CD4-positive, alpha-beta T cell treated with Interleukin-4 for 1 hour (primary cell): ENCODE results near the gene RBM33.
A peak's percentile ranks its signal among the peaks of the same experiment; 100 is the strongest.

Experiments used
- DNase-seq, 2 donors: peaks; one replicate each; pipeline ENCODE4 v3.0.0-alpha.2; 2020 to 2022

The RBM33 gene

GRCh38 chr7:155800301-155800700, 155.8 kb downstream of the RBM33 start:
- no peak for DNase-seq

- DNase-seq = no peak
Measured at GRCh38 chr7:155800741-155801267, 156.3 kb downstream of the RBM33 start.

- DNase-seq = no peak
Measured at GRCh38 chr7:155802291-155802690, 157.8 kb downstream of the RBM33 start.

- DNase-seq = no peak
Measured at GRCh38 chr7:155802906-155803417, 158.5 kb downstream of the RBM33 start.

GRCh38 chr7:155803418-155804376, 159.2 kb downstream of the RBM33 start:
- no peak for DNase-seq

- no peak for DNase-seq
Measured at GRCh38 chr7:155804431-155804831, 160.0 kb downstream of the RBM33 start.

- DNase-seq = peak in 1 of 2 donors; percentile 13
Measured at GRCh38 chr7:155804897-155805825, 160.7 kb downstream of the RBM33 start.

- DNase-seq = no peak
Measured at GRCh38 chr7:155805826-155806095, 161.3 kb downstream of the RBM33 start.

GRCh38 chr7:155806096-155806871, 161.8 kb downstream of the RBM33 start:
- no peak for DNase-seq

GRCh38 chr7:155807065-155807671, 162.7 kb downstream of the RBM33 start:
- no peak for DNase-seq

- DNase-seq = no peak
Measured at GRCh38 chr7:155807789-155808548, 163.5 kb downstream of the RBM33 start.

- DNase-seq = no peak
Measured at GRCh38 chr7:155808549-155809331, 164.3 kb downstream of the RBM33 start.

- DNase-seq = no peak
Measured at GRCh38 chr7:155809332-155809946, 165.0 kb downstream of the RBM33 start.

GRCh38 chr7:155809947-155810769, 165.7 kb downstream of the RBM33 start:
- DNase-seq = no peak

- no peak for DNase-seq
Measured at GRCh38 chr7:155810770-155811559, 166.5 kb downstream of the RBM33 start.

GRCh38 chr7:155811560-155811894, 167.1 kb downstream of the RBM33 start:
- DNase-seq = no peak

GRCh38 chr7:155811895-155812761, 167.7 kb downstream of the RBM33 start, which contains the start of gene SHH:
SHH (minus strand) TSS chr7:155812463; CDS start chr7:155812122, 341 bp downstream.
- no peak for DNase-seq
